ENCODE results near the gene NRARP. TPM values are rescaled to one million over a fixed set of nuclear protein-coding genes. Genes with fewer than 3 reads are reported as not detected.

The NRARP gene
- total RNA-seq, 1 experiment from 2014 or later, result 16.9 TPM

DNA sequence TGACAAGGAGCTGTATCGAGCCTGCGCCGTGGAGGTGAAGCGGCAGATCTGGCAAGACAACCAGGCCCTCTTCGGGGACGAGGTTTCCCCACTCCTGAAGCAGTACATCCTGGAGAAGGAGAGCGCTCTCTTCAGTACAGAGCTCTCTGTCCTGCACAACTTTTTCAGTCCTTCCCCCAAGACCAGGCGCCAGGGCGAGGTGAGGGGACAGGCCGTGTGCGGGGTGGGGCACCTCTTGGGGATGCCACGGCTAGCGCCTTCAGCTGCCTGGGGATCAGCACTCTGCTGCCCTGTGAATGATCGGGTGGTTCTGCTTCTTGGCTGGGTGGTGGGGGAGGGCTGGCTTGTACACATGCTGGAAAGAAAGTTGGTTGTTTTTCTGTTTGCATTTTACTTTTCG lies 45.2 kb downstream of the NRARP start:
- peaks cover 16% of the 10 kb centered on the region for H3K4me1 ChIP-seq (ENCODE audit: control insufficient read depth, insufficient read depth, low read length)
- intact Hi-C loops (cut with micrococcal nuclease; ENCODE audit: unreplicated experiment) (no loop called here), in situ Hi-C loops (cut with HindIII; ENCODE audit: low pct_unique_long_range_greater_than_20kb, low sequenced_read_pairs) (no loop called here)
- peaks cover 3% of the 10 kb centered on the region; the same call in 1 of the 2 replicates for H3K36me3 ChIP-seq (ENCODE audit: control insufficient read depth, insufficient read depth, low read length)
- 0 out of 2 replicates have a peak overlapping the region, but pooled peaks have one; percentile 82 for H3K27ac ChIP-seq (ENCODE audit: low read length)
- DNase-seq (ENCODE audit: low read depth, low spot score), result no peak
- peak overlapping the region; percentile 72 to 78; a peak in 2 of 4 replicates for H3K4me3 ChIP-seq (ENCODE audit: low read depth in 2 of 2, low read length in 2 of 2)
- ChIA-PET CTCF (no interaction called here), POLR2A (no interaction called here)
- BruUV-seq (replicated peaks), result no TSS peak
- H3K9me3 ChIP-seq (ENCODE audit: control insufficient read depth, insufficient read depth, low read depth, low read length), result no peaks in the 10 kb centered on the region
- no peaks in the 10 kb centered on the region for H3K27me3 ChIP-seq (ENCODE audit: control insufficient read depth, insufficient read depth, low read length)
- ATAC-seq, result no peak
- TF ChIP-seq, protein P1, sequence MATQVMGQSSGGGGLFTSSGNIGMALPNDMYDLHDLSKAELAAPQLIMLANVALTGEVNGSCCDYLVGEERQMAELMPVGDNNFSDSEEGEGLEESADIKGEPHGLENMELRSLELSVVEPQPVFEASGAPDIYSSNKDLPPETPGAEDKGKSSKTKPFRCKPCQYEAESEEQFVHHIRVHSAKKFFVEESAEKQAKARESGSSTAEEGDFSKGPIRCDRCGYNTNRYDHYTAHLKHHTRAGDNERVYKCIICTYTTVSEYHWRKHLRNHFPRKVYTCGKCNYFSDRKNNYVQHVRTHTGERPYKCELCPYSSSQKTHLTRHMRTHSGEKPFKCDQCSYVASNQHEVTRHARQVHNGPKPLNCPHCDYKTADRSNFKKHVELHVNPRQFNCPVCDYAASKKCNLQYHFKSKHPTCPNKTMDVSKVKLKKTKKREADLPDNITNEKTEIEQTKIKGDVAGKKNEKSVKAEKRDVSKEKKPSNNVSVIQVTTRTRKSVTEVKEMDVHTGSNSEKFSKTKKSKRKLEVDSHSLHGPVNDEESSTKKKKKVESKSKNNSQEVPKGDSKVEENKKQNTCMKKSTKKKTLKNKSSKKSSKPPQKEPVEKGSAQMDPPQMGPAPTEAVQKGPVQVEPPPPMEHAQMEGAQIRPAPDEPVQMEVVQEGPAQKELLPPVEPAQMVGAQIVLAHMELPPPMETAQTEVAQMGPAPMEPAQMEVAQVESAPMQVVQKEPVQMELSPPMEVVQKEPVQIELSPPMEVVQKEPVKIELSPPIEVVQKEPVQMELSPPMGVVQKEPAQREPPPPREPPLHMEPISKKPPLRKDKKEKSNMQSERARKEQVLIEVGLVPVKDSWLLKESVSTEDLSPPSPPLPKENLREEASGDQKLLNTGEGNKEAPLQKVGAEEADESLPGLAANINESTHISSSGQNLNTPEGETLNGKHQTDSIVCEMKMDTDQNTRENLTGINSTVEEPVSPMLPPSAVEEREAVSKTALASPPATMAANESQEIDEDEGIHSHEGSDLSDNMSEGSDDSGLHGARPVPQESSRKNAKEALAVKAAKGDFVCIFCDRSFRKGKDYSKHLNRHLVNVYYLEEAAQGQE (IDR thresholded peaks at IDR 0.05; ENCODE audit: insufficient read depth in 1 of 2, low read depth in 2 of 2, low read length in 1 of 2), result no peak
- TF ChIP-seq, protein P2, sequence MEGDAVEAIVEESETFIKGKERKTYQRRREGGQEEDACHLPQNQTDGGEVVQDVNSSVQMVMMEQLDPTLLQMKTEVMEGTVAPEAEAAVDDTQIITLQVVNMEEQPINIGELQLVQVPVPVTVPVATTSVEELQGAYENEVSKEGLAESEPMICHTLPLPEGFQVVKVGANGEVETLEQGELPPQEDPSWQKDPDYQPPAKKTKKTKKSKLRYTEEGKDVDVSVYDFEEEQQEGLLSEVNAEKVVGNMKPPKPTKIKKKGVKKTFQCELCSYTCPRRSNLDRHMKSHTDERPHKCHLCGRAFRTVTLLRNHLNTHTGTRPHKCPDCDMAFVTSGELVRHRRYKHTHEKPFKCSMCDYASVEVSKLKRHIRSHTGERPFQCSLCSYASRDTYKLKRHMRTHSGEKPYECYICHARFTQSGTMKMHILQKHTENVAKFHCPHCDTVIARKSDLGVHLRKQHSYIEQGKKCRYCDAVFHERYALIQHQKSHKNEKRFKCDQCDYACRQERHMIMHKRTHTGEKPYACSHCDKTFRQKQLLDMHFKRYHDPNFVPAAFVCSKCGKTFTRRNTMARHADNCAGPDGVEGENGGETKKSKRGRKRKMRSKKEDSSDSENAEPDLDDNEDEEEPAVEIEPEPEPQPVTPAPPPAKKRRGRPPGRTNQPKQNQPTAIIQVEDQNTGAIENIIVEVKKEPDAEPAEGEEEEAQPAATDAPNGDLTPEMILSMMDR (IDR thresholded peaks at IDR 0.05), result no peak
- TF ChIP-seq POLR2AphosphoS5 (IDR thresholded peaks at IDR 0.05; ENCODE audit: low read depth, low read length) (no peak), SIN3A (IDR thresholded peaks at IDR 0.05; ENCODE audit: borderline replicate concordance, insufficient read depth, low read depth, low read length) (no peak), TCF7L2 (IDR thresholded peaks at IDR 0.05; ENCODE audit: low read depth, low read length) (no peak)

DNA sequence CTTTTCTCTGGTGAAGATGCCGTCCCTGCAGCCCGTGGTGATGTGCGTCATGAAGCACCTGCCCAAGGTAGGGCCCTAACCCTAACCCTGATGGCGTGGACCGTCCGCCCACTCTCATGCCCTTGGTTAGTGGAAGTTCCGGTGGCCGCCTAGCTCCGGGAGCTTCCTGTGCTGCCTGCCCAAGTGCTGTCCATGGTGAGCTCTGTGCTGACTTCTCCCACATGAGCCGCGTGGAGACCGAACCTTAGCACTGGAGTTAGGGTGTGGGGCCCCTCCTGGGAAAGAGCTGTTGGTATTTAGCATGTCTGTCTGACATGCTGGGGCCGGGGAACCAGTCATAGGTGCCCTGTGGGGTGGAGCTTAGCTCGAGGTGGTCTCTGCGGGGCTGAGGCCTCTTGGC lies 45.7 kb downstream of the NRARP start:
- Histone ChIP-seq H3K27ac (ENCODE audit: low read length) (peak overlapping the region; percentile 82; the same call in 1 of the 2 replicates), H3K4me3 (ENCODE audit: low read depth in 2 of 2, low read length in 2 of 2) (peak overlapping the region; percentile 72 to 78), H3K9me3 (ENCODE audit: control insufficient read depth, insufficient read depth, low read depth, low read length) (no peaks in the 10 kb centered on the region), H3K36me3 (ENCODE audit: control insufficient read depth, insufficient read depth, low read length) (peaks cover 3% of the 10 kb centered on the region; the same call in 1 of the 2 replicates), H3K27me3 (ENCODE audit: control insufficient read depth, insufficient read depth, low read length) (no peaks in the 10 kb centered on the region), H3K4me1 (ENCODE audit: control insufficient read depth, insufficient read depth, low read length) (peaks cover 16% of the 10 kb centered on the region)
- ChIA-PET POLR2A (no interaction called here), CTCF (no interaction called here)
- TF ChIP-seq POLR2AphosphoS5 (IDR thresholded peaks at IDR 0.05; ENCODE audit: low read depth, low read length) (no peak), SIN3A (IDR thresholded peaks at IDR 0.05; ENCODE audit: borderline replicate concordance, insufficient read depth, low read depth, low read length) (no peak), TCF7L2 (IDR thresholded peaks at IDR 0.05; ENCODE audit: low read depth, low read length) (no peak)
- TF ChIP-seq, protein P2 (IDR thresholded peaks at IDR 0.05), result no peak
- TF ChIP-seq, protein P1 (IDR thresholded peaks at IDR 0.05; ENCODE audit: insufficient read depth in 1 of 2, low read depth in 2 of 2, low read length in 1 of 2), result peak in 1 of 2 experiments; percentile 74; a peak in 3 of 4 replicates
- in situ Hi-C loops (cut with HindIII; ENCODE audit: low pct_unique_long_range_greater_than_20kb, low sequenced_read_pairs), result no loop called here
- DNase-seq (ENCODE audit: low read depth, low spot score) (no peak), ATAC-seq (no peak)
- intact Hi-C loops (cut with micrococcal nuclease; ENCODE audit: unreplicated experiment), result no loop called here
- no TSS peak for BruUV-seq (replicated peaks)
